Neuronal stem cell (in vitro differentiated cells): ENCODE measurements around the gene ADAM8.
"Not testable (repeated sequence)": the region's sequence is repeated elsewhere in the genome, so short reads cannot be mapped to it uniquely, and the experiment has no call there.

Source experiments
- DNase-seq: peaks from one replicate; pipeline ENCODE4 v3.0.0-alpha.2; 2013; ENCODE audit warnings: low spot score
- H2AFZ ChIP-seq: one replicate; pipeline ENCODE4 v1.6.1; 2013; ENCODE audit warnings: mild to moderate bottlenecking, low read length, inconsistent platforms
- H2AK5ac ChIP-seq: 2 replicates; pipeline ENCODE4 v1.6.1; 2013; ENCODE audit warnings: low read depth, mild to moderate bottlenecking, inconsistent platforms, low read length, moderate library complexity, mixed read lengths
- H2BK120ac ChIP-seq: 2 replicates; pipeline ENCODE4 v1.6.1; 2013; ENCODE audit warnings: low read depth, mild to moderate bottlenecking, inconsistent platforms, low read length, moderate library complexity, mixed read lengths
- H2BK12ac ChIP-seq: one replicate; pipeline ENCODE4 v1.6.1; 2013; ENCODE audit warnings: low read length, inconsistent platforms
- H2BK15ac ChIP-seq: 2 replicates; pipeline ENCODE4 v1.6.1; 2013; ENCODE audit warnings: mild to moderate bottlenecking, low read length, inconsistent platforms, mixed read lengths
- H2BK5ac ChIP-seq: one replicate; pipeline ENCODE4 v1.6.1; 2013; ENCODE audit warnings: inconsistent platforms, mild to moderate bottlenecking, low read length, moderate library complexity
- H3K14ac ChIP-seq: one replicate; pipeline ENCODE4 v1.6.1; 2013; ENCODE audit warnings: low read length, inconsistent platforms
- H3K18ac ChIP-seq: 2 replicates; pipeline ENCODE4 v1.6.1; 2013; ENCODE audit warnings: low read length, inconsistent platforms
- H3K23ac ChIP-seq: 2 replicates; pipeline ENCODE4 v1.6.1; 2013; ENCODE audit warnings: low read depth, mild to moderate bottlenecking, mixed read lengths, low read length, inconsistent platforms; ENCODE audit not compliant: poor library complexity
- H3K27ac ChIP-seq: replicated peaks from 3 replicates; pipeline ENCODE4 v1.5.1; 2013; ENCODE audit warnings: low read length, inconsistent platforms
- H3K27me3 ChIP-seq, 3 experiments: 2 replicates each; pipeline ENCODE4 v1.6.1; 2013; ENCODE audit warnings: low read length in 3 of 3, mild to moderate bottlenecking in 2 of 3, inconsistent platforms in 1 of 3, low read depth in 1 of 3, mixed read lengths in 1 of 3, moderate library complexity in 1 of 3; ENCODE audit not compliant: control insufficient read depth in 3 of 3, insufficient read depth in 3 of 3
- H3K36me3 ChIP-seq, 2 donors: replicated peaks in 1 of 2; 2 replicates each; pipeline ENCODE4 v1.6.1; 2013; ENCODE audit warnings: low read length in 2 of 2; ENCODE audit not compliant: control insufficient read depth in 2 of 2, insufficient read depth in 2 of 2
- H3K4ac ChIP-seq: 2 replicates; pipeline ENCODE4 v1.6.1; 2013; ENCODE audit warnings: inconsistent platforms, mild to moderate bottlenecking, low read length, moderate library complexity
- H3K4me1 ChIP-seq, 2 donors: 1 replicate in 1 of 2; 2 replicates in 1 of 2; pipeline ENCODE4 v1.6.1; 2013; ENCODE audit warnings: low read length in 2 of 2, low read depth in 1 of 2; ENCODE audit not compliant: control insufficient read depth in 2 of 2, insufficient read depth in 1 of 2
- H3K4me2 ChIP-seq: one replicate; pipeline ENCODE4 v1.6.1; 2013; ENCODE audit warnings: mild to moderate bottlenecking, low read length, inconsistent platforms; ENCODE audit not compliant: insufficient read depth, poor library complexity, severe bottlenecking
- H3K4me3 ChIP-seq, 2 donors: 2 replicates each; pipeline ENCODE4 v1.5.1; 2013; ENCODE audit warnings: low read length in 2 of 2, mild to moderate bottlenecking in 2 of 2, inconsistent platforms in 1 of 2, moderate library complexity in 1 of 2
- H3K79me1 ChIP-seq: one replicate; pipeline ENCODE4 v1.6.1; 2013; ENCODE audit warnings: low read depth, mild to moderate bottlenecking, inconsistent platforms, low read length, moderate library complexity
- H3K9ac ChIP-seq: one replicate; pipeline ENCODE4 v1.6.1; 2013; ENCODE audit warnings: mild to moderate bottlenecking, low read depth, low read length, inconsistent platforms; ENCODE audit not compliant: poor library complexity
- H3K9me3 ChIP-seq, 2 donors: replicated peaks in 1 of 2; 2 replicates each; pipeline versions ENCODE3 to v1.6.1; 2013; ENCODE audit warnings: low read length in 2 of 2, mild to moderate bottlenecking in 2 of 2, inconsistent platforms in 1 of 2, low read depth in 1 of 2, mixed read lengths in 1 of 2, moderate library complexity in 1 of 2; ENCODE audit not compliant: control insufficient read depth in 2 of 2, insufficient read depth in 1 of 2
- H4K8ac ChIP-seq: one replicate; pipeline ENCODE4 v1.6.1; 2013; ENCODE audit warnings: low read depth, mild to moderate bottlenecking, inconsistent platforms, low read length, moderate library complexity
- H4K91ac ChIP-seq: one replicate; pipeline ENCODE4 v1.6.1; 2013; ENCODE audit warnings: low read length, low read depth, mild to moderate bottlenecking, inconsistent platforms; ENCODE audit not compliant: poor library complexity
- WGBS, 2 donors: extraction: QIAGEN DNeasy Blood & Tissue Kit; methylation state at CpG; one replicate each; pipeline ENCODE4 v1.1.7; 2013; ENCODE audit warnings: missing lambda C conversion rate in 2 of 2, mixed read lengths in 1 of 2; ENCODE audit not compliant: insufficient read length in 2 of 2, insufficient replicate concordance in 1 of 2; ENCODE audit errors: extremely low coverage in 2 of 2; 5-methylcytosine and 5-hydroxymethylcytosine counted together

ADAM8 gene

DNA sequence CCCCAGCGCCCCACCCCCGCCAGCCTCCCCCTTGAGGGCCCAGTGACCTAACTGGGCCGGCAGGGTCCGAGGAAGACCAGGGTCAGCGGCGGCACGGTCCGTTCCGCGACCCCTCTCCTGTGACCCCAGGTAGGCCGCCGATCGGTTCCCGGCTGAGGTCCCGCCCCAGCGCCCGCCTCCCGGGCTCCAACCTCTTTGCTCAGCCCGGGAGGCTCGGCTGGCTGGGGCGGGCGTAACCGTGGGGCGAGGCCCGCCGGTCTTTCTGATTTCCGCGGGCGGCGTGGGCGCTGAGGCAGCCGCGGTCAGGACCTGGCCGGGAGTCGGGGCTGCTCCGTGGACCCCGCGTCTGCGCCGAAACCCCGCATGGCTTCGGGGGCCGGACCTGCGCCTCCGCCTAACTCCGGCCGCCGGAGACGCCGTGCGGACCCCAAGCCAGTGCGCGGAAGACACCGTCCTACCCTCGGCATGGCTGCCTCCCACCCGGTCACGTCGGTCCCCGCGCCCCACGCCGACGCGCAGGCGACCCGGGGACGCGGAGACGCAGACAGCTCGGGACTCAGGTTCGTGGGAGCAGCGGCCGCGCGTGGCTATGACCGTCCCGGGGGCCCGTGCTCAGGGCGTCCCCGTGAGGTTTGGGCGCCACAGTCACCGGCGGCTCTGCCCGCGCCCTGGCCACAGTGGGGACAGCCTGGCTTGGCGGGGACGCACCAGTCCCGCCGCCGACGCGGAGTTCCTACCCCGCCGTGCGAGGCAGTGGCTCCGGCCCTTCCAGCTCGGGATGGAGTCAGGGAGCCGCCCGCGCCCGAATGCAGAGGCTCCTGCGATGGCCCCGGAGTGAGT lies 40.0 kb downstream of the ADAM8 start:
- Histone ChIP-seq H4K91ac (no peak overlapping the region), H3K4me3 (peak overlapping the region in 1 of 2 donors; percentile 70), H3K27ac (no peak overlapping the region), H2BK5ac (peak overlapping the region; percentile 75), H3K9me3 (peaks cover 0 to 6% of the 10 kb centered on the region in 2 donors), H3K36me3 (no peaks in the 10 kb centered on the region), H3K27me3 (peaks cover 20 to 93% (median 75%) of the 10 kb centered on the region in 3 experiments), H3K4ac (peak overlapping the region; percentile 84), H3K79me1 (no peaks in the 10 kb centered on the region), H3K14ac (peak overlapping the region; percentile 84), H3K4me1 (peaks cover 3 to 17% of the 10 kb centered on the region in 2 donors), H2AFZ (peak overlapping the region; percentile 56), H2BK15ac (peak overlapping the region; percentile 98), H4K8ac (no peak overlapping the region), H3K18ac (peak overlapping the region; percentile 96), H3K23ac (peak overlapping the region; percentile 96), H3K9ac (peak overlapping the region; percentile 78), H3K4me2 (peak overlapping the region; percentile 83), H2BK12ac (peak overlapping the region; percentile 46), H2BK120ac (peak overlapping the region; percentile 72), H2AK5ac (peak overlapping the region; percentile 88)
- no CpG with 5 or more reads among the region's 103 CpGs for WGBS, 2 donors
- DNase-seq: no peak

DNA sequence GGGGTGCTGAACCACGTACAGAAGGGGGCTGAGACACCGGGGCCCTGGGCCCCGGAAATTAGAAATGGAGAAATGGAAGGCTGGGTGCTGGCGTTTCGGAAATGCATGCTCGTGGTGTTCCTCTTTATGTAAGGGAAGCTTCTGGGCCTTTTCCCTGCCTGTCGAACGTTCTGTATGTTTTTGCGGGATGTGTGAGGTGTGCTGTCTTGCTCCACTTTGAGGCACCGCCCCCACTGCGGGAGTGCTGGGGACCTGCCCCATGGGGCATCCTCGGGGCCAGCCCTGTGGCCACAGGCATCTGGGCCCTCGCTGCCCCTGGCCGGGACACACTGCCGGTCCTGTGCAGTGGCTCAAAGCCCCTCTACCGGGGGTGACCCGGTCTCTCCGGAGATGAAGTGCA lies 40.7 kb downstream of the ADAM8 start:
- Histone ChIP-seq H3K23ac (no peak overlapping the region), H3K27ac (no peak overlapping the region), H3K9ac (no peak overlapping the region), H3K9me3 (peaks cover 0 to 11% of the 10 kb centered on the region in 2 donors), H3K4ac (no peak overlapping the region), H2BK15ac (no peak overlapping the region), H4K91ac (no peak overlapping the region), H3K14ac (no peak overlapping the region), H3K36me3 (no peaks in the 10 kb centered on the region), H3K4me1 (peaks cover 3 to 17% of the 10 kb centered on the region in 2 donors), H3K4me2 (no peak overlapping the region), H3K4me3 (no peak overlapping the region), H3K79me1 (no peaks in the 10 kb centered on the region), H2AFZ (no peak overlapping the region), H2BK5ac (no peak overlapping the region), H3K18ac (peak overlapping the region; percentile 2), H4K8ac (no peak overlapping the region), H2BK120ac (no peak overlapping the region), H3K27me3 (peaks cover 27 to 92% (median 82%) of the 10 kb centered on the region in 3 experiments), H2AK5ac (peak overlapping the region; percentile 94), H2BK12ac (no peak overlapping the region)
- DNase-seq: no peak
- no CpG with 5 or more reads among the region's 18 CpGs for WGBS, 2 donors

DNA sequence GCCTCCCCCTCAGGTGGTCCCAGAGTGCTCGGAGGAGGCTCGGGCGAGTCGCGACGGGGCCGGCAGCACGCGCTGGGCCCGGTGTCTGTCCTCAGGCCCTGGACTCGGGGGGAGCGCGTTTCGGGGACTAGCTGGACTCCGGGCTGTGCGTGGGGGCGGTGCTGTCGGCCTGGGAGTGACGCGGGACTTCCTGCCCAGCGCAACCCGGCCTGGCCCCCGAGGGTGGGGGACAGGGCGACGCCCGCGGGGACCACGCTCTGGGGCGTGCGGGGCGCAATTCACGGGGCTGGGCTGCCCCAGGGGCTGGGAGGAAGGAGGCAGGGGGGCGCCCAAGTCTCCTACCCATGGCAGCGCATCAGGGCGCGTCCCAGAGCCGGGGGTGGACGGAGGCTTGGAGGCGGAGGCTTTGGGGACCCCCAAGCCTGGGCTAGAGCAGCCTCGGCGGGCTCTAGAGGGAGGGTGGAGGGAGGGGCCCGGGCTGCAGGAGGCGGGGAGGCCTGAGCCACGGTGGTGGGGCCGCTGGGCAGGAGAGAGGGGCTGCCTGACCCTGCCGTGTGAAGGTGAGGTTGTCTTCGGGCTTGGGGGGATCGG lies 41.3 kb downstream of the ADAM8 start:
- DNase-seq: no peak
- Histone ChIP-seq H3K36me3 (no peaks in the 10 kb centered on the region), H3K9me3 (peaks cover 0 to 11% of the 10 kb centered on the region in 2 donors), H3K14ac (peak overlapping the region; percentile 94), H2BK12ac (peak overlapping the region; percentile 16), H3K23ac (peak overlapping the region; percentile 73), H3K4me2 (peak overlapping the region; percentile 31), H3K79me1 (no peaks in the 10 kb centered on the region), H4K91ac (no peak overlapping the region), H3K27ac (no peak overlapping the region), H3K4ac (no peak overlapping the region), H4K8ac (peak overlapping the region; percentile 43), H2BK5ac (no peak overlapping the region), H3K18ac (peak overlapping the region; percentile 94), H2BK120ac (no peak overlapping the region), H2AK5ac (peak overlapping the region; percentile 94), H2AFZ (peak overlapping the region; percentile 35), H2BK15ac (peak overlapping the region; percentile 81), H3K9ac (peak overlapping the region; percentile 60), H3K27me3 (peaks cover 32 to 94% (median 87%) of the 10 kb centered on the region in 3 experiments), H3K4me1 (peaks cover 3 to 17% of the 10 kb centered on the region in 2 donors), H3K4me3 (no peak overlapping the region)
- WGBS, 2 donors: no CpG with 5 or more reads among the region's 48 CpGs

DNA sequence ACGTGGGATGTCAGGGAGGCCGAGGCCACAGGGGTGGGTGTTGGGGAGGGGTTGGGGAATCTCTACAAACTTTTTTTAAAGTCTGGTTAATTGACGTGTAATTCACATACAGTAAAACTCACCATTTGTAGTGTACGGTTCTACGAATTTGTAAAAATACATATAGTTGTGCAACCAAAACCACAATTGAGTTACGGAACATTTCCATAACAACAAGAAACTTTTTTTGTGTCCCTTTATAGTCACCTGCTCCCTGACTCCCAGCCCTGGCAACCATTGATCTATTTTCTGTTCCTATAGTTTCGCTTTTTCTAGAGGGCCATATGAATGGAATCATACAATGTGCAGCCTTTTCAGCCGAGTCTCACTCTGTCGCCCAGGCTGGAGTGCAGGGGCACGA lies 41.9 kb downstream of the ADAM8 start:
- not testable (repeated sequence) for H4K8ac ChIP-seq, H2AK5ac ChIP-seq, H4K91ac ChIP-seq, H3K4ac ChIP-seq, H2BK120ac ChIP-seq, H2AFZ ChIP-seq, H3K36me3 ChIP-seq, H3K18ac ChIP-seq, H3K14ac ChIP-seq, DNase-seq, H3K9ac ChIP-seq, H2BK5ac ChIP-seq, H3K4me3 ChIP-seq, H3K23ac ChIP-seq, H3K79me1 ChIP-seq, H2BK15ac ChIP-seq, H3K27ac ChIP-seq, H2BK12ac ChIP-seq, H3K4me2 ChIP-seq
- Histone ChIP-seq H3K27me3 (peaks cover 32 to 93% (median 92%) of the 10 kb centered on the region in 3 experiments), H3K4me1 (peaks cover 3 to 17% of the 10 kb centered on the region in 2 donors), H3K9me3 (peaks cover 0 to 11% of the 10 kb centered on the region in 2 donors)
- WGBS, 2 donors: no CpG with 5 or more reads among the region's 10 CpGs
